Kidney (tissue), 14 donors: ENCODE measurements around the gene MAGI1. TPM values are rescaled to one million over a fixed set of nuclear protein-coding genes. Genes with fewer than 3 reads are reported as not detected.

Source experiments
- DNase-seq, 5 donors: peaks; one replicate each; pipeline ENCODE4 v3.0.0-alpha.2; 2013 to 2020
- FAIRE-seq: peaks from 2 replicates; lab custom pipeline; 2012; peaks lifted over from hg19 to GRCh38; lab: Jason Lieb, UNC
- H3K27ac ChIP-seq, 2 donors: one replicate each; pipeline ENCODE4 v1.7.0; 2013; ENCODE audit warnings: low read depth in 2 of 2, low read length in 2 of 2, inconsistent platforms in 1 of 2
- H3K27me3 ChIP-seq: one replicate; pipeline ENCODE4 v1.7.1; 2013; ENCODE audit warnings: low read length, inconsistent platforms; ENCODE audit not compliant: control insufficient read depth, insufficient read depth
- H3K36me3 ChIP-seq, 3 donors: one replicate each; pipeline versions ENCODE4 v1.7.0 to v1.7.1; 2013; ENCODE audit warnings: low read length in 3 of 3, control low read depth in 1 of 3, inconsistent platforms in 1 of 3; ENCODE audit not compliant: insufficient read depth in 3 of 3, control insufficient read depth in 2 of 3
- H3K4me1 ChIP-seq, 3 donors: one replicate each; pipeline versions ENCODE4 v1.7.0 to v1.7.1; 2013; ENCODE audit warnings: low read length in 3 of 3, inconsistent platforms in 1 of 3, low read depth in 1 of 3; ENCODE audit not compliant: control insufficient read depth in 2 of 3, insufficient read depth in 2 of 3
- H3K4me3 ChIP-seq, 3 donors: one replicate each; pipeline versions ENCODE4 v1.7.0 to v1.8.1; 2013; ENCODE audit warnings: low read length in 3 of 3, control low read depth in 1 of 3, inconsistent platforms in 1 of 3
- H3K9ac ChIP-seq, 3 donors: one replicate each; pipeline versions ENCODE4 v1.7.0 to v1.7.1; 2013; ENCODE audit warnings: low read length in 3 of 3, control low read depth in 1 of 3, inconsistent platforms in 1 of 3
- H3K9me3 ChIP-seq, 3 donors: one replicate each; pipeline versions ENCODE4 v1.7.0 to v1.7.1; 2013; ENCODE audit warnings: low read length in 3 of 3, control low read depth in 1 of 3, inconsistent platforms in 1 of 3; ENCODE audit not compliant: control insufficient read depth in 2 of 3, insufficient read depth in 1 of 3
- intact Hi-C: fragments of 100-400 bp; cut with DNase I; formaldehyde crosslinking; loops from one replicate; pipeline ENCODE4 v1.11.1; 2022
- polyA plus RNA-seq: library from polyadenylated mRNA; stranded (reverse); fragments of 350-450 nt; fragmentation: Illumina TruSeq; extraction: RNeasy Lipid Tissue Mini Kit (QIAGEN cat#74804); gene quantifications from one replicate; pipeline ENCODE4 v1.2.3, GENCODE V29; 2014; ENCODE audit warnings: low read depth, low replicate concordance; ENCODE audit not compliant: insufficient read depth
- total RNA-seq: library from RNA; stranded (reverse); fragmentation: NEBNext Ultra II Directional; extraction: Animal tissue kit (Norgen Biotek cat#: 25700); gene quantifications from one replicate; pipeline ENCODE4 v1.2.1, GENCODE V29; 2021
- TF ChIP-seq, protein P1 (sequence below): IDR thresholded peaks from 3 replicates; pipeline ENCODE4 v1.5.1; 2012; ENCODE audit warnings: mild to moderate bottlenecking, moderate library complexity, borderline replicate concordance; ENCODE audit not compliant: insufficient read depth; ENCODE audit errors: extremely low read depth
- donor health status: control.
- donor health status: control.
- donor health status: control.
- donor health status: control.
- donor health status: control.
- donor health status: DM: yes; HTN: yes; CAD: no.
- donor health status: Normal renal cell carcinoma (clear cell type).

MAGI1 gene
- total and polyA plus RNA-seq, 2 donors from 2014 or later: 8.2 to 42.8 TPM

DNA sequence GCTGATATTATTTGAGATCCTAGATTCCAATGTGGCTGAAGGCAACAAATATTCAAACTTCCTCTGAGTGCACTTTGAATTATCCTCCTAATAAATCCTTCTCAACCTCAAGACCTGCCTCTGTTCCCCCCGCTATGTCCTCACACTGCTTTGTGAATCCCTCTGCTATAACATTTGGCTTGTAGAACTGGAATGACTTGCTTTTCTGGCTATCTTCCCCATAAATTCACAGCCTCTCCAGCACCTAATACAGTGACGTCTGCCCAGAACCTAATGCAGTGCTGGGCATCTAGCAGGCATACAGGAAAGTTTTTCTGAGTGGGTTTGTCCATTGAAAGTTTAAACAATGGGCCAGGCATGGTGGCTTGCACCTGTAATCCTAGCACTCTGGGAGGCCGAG lies 707.0 kb downstream of the MAGI1 start:
- no peak overlapping the region for H3K9ac ChIP-seq
- TF ChIP-seq, protein P1, sequence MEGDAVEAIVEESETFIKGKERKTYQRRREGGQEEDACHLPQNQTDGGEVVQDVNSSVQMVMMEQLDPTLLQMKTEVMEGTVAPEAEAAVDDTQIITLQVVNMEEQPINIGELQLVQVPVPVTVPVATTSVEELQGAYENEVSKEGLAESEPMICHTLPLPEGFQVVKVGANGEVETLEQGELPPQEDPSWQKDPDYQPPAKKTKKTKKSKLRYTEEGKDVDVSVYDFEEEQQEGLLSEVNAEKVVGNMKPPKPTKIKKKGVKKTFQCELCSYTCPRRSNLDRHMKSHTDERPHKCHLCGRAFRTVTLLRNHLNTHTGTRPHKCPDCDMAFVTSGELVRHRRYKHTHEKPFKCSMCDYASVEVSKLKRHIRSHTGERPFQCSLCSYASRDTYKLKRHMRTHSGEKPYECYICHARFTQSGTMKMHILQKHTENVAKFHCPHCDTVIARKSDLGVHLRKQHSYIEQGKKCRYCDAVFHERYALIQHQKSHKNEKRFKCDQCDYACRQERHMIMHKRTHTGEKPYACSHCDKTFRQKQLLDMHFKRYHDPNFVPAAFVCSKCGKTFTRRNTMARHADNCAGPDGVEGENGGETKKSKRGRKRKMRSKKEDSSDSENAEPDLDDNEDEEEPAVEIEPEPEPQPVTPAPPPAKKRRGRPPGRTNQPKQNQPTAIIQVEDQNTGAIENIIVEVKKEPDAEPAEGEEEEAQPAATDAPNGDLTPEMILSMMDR: no peak
- H3K4me3 ChIP-seq: no peak overlapping the region
- FAIRE-seq: no peak
- H3K27ac ChIP-seq: no peak overlapping the region
- DNase-seq: no peak
- intact Hi-C loops: no loop called here
- H3K4me1 ChIP-seq: peaks cover 0 to 8% (median 2%) of the 10 kb centered on the region in 3 donors
- H3K9me3 ChIP-seq: no peaks in the 10 kb centered on the region
- H3K36me3 ChIP-seq: no peaks in the 10 kb centered on the region
- no peaks in the 10 kb centered on the region for H3K27me3 ChIP-seq

DNA sequence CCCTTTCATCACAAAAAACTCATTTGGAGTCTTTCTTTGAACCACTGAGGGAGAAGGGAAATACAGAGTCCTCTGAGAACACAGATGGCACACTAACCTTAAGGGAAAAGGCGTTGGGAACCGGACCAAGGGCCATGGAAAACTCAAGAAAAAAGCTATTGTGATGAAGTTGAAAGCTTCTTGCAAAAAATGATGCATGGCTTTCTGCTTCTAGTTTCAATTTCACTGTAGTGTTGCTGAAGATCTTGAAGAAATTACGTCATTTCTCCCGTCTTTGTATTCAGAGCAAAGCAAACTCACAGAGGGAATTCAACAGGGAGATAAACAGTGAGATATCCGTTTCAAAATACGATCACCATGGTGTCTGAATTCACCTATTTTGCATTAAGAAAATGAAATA lies 708.6 kb downstream of the MAGI1 start:
- H3K9me3 ChIP-seq: no peaks in the 10 kb centered on the region
- no peak for FAIRE-seq

DNA sequence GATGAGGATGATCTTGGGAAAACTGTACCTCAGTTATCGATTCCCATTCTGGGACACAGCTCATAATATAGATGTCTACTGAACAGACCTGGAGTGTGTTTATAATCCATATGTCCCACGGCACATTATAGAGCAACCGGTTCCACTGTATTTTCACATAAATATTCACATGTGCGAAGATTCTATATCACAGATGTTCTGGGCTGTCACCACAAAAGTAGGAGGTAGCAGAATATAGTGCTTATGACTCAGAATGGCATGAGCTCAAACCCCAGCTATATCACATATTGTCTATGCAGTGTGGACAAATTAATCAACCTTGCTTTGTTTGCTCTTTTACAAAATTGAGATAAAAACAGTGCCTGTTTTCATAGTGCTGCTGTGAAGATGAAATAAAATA lies 710.6 kb downstream of the MAGI1 start:
- Histone ChIP-seq H3K27ac (no peak overlapping the region), H3K9ac (no peak overlapping the region), H3K4me3 (no peak overlapping the region), H3K9me3 (no peaks in the 10 kb centered on the region), H3K4me1 (no peaks in the 10 kb centered on the region), H3K36me3 (no peaks in the 10 kb centered on the region), H3K27me3 (no peaks in the 10 kb centered on the region)
- TF ChIP-seq, protein P1: no peak
- intact Hi-C loops: no loop called here
- DNase-seq (no peak), FAIRE-seq (no peak)

More for the DNA sequence above, 708.6 kb downstream of the MAGI1 start:
- Histone ChIP-seq H3K9ac (no peak overlapping the region), H3K4me1 (peaks cover 0 to 8% (median 2%) of the 10 kb centered on the region in 3 donors), H3K27ac (peak overlapping the region in 1 of 2 donors; percentile 33), H3K4me3 (no peak overlapping the region), H3K27me3 (no peaks in the 10 kb centered on the region), H3K36me3 (no peaks in the 10 kb centered on the region)
- intact Hi-C loops: no loop called here
- TF ChIP-seq, protein P1: no peak
- no peak for DNase-seq

DNA sequence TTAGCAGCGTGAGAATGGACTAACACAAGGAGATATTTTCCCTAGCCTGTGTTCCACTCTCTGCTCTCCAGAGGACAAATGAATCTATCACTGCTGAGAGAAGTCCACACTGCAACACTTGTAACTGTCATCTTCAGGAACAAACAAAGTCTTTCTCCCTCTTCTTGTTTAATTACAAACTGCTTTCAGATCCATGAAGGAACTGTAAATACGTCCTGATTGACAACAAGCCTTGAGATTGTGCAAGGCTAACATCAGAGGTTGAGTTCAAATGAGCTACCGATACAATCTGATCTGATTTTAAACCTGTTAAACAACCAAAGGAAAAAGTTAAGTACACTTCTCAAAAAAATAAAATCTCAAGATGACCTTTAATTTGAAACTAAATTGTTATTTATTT lies 712.1 kb downstream of the MAGI1 start:
- no peaks in the 10 kb centered on the region for H3K27me3 ChIP-seq
- DNase-seq (no peak), FAIRE-seq (no peak)
- H3K36me3 ChIP-seq: no peaks in the 10 kb centered on the region
- no peak overlapping the region for H3K4me3 ChIP-seq
- H3K9ac ChIP-seq: no peak overlapping the region
- no peaks in the 10 kb centered on the region for H3K9me3 ChIP-seq
- TF ChIP-seq, protein P1: no peak
- H3K27ac ChIP-seq: no peak overlapping the region
- intact Hi-C loops: no loop called here
- H3K4me1 ChIP-seq: no peaks in the 10 kb centered on the region
